ENCODE results near the gene LY6G6F. TPM values are rescaled to one million over a fixed set of nuclear protein-coding genes. Genes with fewer than 3 reads are reported as not detected.

LY6G6F gene
- total and polyA plus RNA-seq, 2 donors (not counting 1 experiment from before 2014, with no cell fraction given), result not detected

GRCh38 chr6:31737991-31738979, 31.6 kb downstream of the LY6G6F start:
- Mint-ChIP-seq H3K9me3 (ENCODE audit: insufficient read depth) (no peaks in the 10 kb centered on the region), H3K4me3 (peak overlapping the region; percentile 100), H3K4me1 (peaks cover 75% of the 10 kb centered on the region), H3K27ac (peak overlapping the region; percentile 91), H3K27me3 (no peaks in the 10 kb centered on the region)
- CTCF ChIA-PET, result interaction anchor here (0.6 to 7.8 kb wide), 18 partner anchors 9 to 149 kb away, joined by 3 to 90 read pairs (median 4); partner anchors contain the start of genes ABHD16A, DDAH2, LSM2 and LY6G5C
- Histone ChIP-seq H2AFZ (ENCODE audit: insufficient read depth, low read depth, low read length, poor library complexity, severe bottlenecking) (peak overlapping the region; percentile 42), H3K79me2 (ENCODE audit: control insufficient read depth, insufficient read depth, low read length) (peaks cover 57% of the 10 kb centered on the region), H3K4me3 (ENCODE audit: control extremely low read depth in 1 of 5, extremely low read depth in 1 of 5, insufficient read depth in 1 of 5, low read depth in 2 of 5, low read length in 4 of 5) (peak overlapping the region; percentile 0 to 87 (median 44)), H3K27ac (ENCODE audit: low read length in 2 of 2) (peak overlapping the region; percentile 81 to 96), H4K20me1 (ENCODE audit: control insufficient read depth, insufficient read depth, low read length, poor library complexity, severe bottlenecking) (peaks cover 7% of the 10 kb centered on the region), H3K9me3 (ENCODE audit: control extremely low read depth in 1 of 3, control insufficient read depth in 2 of 3, insufficient read depth in 1 of 3, low read length in 2 of 3) (no peaks in the 10 kb centered on the region), H3K36me3 (replicated peaks in 1 of 2; ENCODE audit: control extremely low read depth in 1 of 2, control insufficient read depth in 1 of 2, extremely low read depth in 1 of 2, insufficient read depth in 2 of 2, low read length in 1 of 2) (peaks cover 6 to 12% of the 10 kb centered on the region in 2 experiments), H3K4me1 (ENCODE audit: control insufficient read depth in 2 of 2, insufficient read depth in 2 of 2, low read length in 2 of 2) (peaks cover 53 to 57% of the 10 kb centered on the region in 2 donors), H3K9ac (ENCODE audit: low read length) (peak overlapping the region; percentile 91), H3K4me2 (replicated peaks; ENCODE audit: low read depth, low read length, poor library complexity, severe bottlenecking) (peak overlapping the region; percentile 82), H3K27me3 (replicated peaks in 1 of 4; ENCODE audit: control extremely low read depth in 1 of 4, control insufficient read depth in 3 of 4, insufficient read depth in 4 of 4, low read length in 3 of 4) (no peaks in the 10 kb centered on the region)
- DNase-seq (peak; percentile 90), ATAC-seq (ENCODE audit: low read depth) (peak; percentile 25)
- no peak for TF ChIP-seq EZH2 (IDR thresholded peaks at IDR 0.05; ENCODE audit: borderline replicate concordance, insufficient read depth, low read depth, low read length, poor library complexity, severe bottlenecking)
- TF ChIP-seq CTCF (IDR thresholded peaks at IDR 0.05), result peak; percentile 11
- intact Hi-C loops (cut with micrococcal nuclease), result loop anchor here (1.0 to 10.0 kb wide), 11 partner anchors 8 to 457 kb away; partner anchors contain the start of genes ABHD16A, CSNK2B, DDX39B and DXO
- WGBS (ENCODE audit: insufficient coverage), result 5% methylated on average over 4 of the region's 6 CpGs
- POLR2A ChIA-PET, result interaction anchor here (0.6 to 3.1 kb wide), 17 partner anchors 8 to 157 kb away, joined by 3 to 20 read pairs (median 5); partner anchors contain the start of genes ABHD16A, DDAH2, HSPA1A and HSPA1B
